Brain pericyte (primary cell): ENCODE data around the gene FAM120B.
"Not testable (repeated sequence)": the region's sequence is repeated elsewhere in the genome, so short reads cannot be mapped to it uniquely, and the experiment has no call there.

ENCODE experiments used
- DNase-seq: peaks from one replicate; pipeline ENCODE4 v3.0.0-alpha.2; 2012; ENCODE audit warnings: low read depth, low spot score

The FAM120B gene, protein sequence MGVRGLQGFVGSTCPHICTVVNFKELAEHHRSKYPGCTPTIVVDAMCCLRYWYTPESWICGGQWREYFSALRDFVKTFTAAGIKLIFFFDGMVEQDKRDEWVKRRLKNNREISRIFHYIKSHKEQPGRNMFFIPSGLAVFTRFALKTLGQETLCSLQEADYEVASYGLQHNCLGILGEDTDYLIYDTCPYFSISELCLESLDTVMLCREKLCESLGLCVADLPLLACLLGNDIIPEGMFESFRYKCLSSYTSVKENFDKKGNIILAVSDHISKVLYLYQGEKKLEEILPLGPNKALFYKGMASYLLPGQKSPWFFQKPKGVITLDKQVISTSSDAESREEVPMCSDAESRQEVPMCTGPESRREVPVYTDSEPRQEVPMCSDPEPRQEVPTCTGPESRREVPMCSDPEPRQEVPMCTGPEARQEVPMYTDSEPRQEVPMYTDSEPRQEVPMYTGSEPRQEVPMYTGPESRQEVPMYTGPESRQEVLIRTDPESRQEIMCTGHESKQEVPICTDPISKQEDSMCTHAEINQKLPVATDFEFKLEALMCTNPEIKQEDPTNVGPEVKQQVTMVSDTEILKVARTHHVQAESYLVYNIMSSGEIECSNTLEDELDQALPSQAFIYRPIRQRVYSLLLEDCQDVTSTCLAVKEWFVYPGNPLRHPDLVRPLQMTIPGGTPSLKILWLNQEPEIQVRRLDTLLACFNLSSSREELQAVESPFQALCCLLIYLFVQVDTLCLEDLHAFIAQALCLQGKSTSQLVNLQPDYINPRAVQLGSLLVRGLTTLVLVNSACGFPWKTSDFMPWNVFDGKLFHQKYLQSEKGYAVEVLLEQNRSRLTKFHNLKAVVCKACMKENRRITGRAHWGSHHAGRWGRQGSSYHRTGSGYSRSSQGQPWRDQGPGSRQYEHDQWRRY

DNA sequence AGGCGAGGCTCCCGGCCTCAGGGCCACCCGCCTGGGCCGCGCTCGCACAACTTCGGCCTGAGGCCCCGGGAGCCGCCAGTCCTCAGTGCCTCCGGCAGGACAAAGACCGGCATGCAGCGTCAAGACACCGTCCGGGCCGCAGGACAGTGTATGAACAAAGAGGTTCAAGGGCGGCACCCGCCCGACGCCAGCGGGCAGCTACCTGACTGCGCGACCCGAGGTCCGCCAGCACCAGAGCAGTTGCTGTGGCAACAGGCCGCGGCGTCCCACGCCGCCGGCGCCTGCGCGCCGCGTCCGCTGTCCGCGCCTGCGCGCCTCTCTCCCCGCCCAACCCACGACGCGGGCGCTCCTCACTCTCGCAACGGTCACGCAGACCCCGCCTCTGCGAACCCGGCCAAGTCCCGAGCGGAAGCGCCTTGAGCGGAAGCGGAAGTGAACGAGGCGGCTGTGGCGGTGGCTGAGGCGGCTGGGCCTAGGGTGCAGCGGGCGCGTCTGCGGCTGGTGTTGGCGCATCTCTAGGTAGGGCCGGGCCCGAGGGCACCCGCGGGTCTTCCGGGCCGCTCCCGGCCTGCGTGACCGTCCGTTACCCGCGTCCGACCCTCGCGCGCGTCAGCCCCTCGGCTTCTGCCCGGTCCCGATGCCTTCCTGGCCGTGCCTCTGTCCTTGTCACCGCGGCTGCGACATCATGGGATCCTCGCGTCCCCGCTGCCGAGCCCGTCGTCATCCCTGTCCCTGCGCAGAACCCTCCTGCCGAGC, at the start of gene FAM120B:
Gene FAM120B (plus strand): TSS at position 435 of the 756 bp plus-strand sequence. CDS start 10,633 bp downstream, outside the sequence.
- peak; percentile 72 for DNase-seq

DNA sequence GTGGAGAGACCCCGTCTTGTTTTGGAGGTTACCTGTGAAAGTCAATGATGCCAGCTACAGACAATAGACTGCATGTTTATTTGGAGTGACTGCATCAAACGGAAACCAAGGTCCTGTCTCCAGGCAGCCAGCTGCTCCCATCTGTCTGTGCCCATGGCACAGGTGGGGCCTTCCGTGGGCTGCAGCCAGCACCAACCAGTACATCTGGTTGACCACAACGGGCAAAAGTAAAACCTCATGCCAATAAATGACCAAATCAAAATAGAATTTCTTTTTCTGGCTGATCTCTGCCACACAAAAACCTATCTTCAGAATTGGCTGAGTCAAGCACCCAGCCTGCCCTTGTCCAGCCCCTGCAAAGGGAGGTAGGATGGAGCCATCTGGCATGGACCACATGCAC, 49.2 kb upstream of the FAM120B start:
- DNase-seq = no peak

DNA sequence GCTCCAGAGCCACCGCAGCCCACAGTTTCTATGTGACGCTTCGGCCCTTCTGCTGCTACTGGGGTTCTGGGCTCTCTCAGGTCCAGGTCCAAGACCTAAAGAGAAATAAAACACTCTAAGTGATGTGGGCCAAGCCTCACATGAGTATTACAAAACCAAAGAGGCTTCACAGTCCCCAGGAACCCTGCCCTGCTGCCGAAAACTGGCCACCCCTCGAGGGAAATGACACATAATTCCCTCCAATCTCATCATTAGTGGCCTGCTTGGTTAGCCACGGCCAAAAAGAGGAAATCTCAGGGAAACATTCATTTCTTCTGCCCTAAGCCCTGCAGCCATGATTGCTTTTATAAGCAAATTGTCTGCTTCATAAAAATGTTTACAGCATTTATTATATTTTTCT, 48.2 kb upstream of the FAM120B start:
- no peak for DNase-seq

DNA sequence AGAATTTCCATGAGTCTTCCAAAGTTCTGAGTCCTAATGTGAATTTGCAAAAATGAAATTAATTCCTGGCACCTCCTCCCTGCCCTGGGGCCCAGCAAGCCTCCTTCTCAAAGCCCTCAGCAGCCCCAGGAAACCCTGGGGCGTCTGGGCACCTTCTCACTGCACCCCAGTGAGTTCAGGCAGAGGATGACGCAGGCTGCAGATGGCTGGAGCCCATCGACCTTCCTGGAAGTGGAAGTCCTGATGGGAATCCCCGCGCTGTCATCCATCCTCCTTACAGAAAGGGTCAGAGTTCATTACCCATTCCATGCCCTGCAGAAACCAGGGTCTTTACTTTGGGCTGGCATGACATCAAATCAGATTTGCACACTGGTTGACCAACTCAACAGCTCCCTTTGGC, 47.3 kb upstream of the FAM120B start:
- no peak for DNase-seq

DNA sequence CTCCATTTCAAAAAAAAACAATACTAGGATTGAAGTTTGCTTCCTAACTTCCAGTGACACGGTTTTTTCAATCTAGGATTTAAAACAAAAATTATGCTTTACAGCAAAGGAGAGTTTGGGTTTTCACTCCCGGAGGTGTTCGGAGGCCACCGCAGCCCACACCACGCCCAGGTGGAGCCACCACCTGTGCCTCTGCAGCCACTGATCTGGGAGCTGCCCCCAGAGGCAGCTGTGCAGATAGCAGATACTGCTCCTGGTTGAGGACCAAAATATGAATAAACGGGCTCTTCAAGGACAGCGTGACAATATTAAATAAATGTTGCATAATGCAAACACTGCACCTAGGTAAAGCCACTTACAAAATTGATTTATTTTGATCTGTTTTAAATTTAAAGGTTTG, 45.9 kb upstream of the FAM120B start:
- DNase-seq = no peak

DNA sequence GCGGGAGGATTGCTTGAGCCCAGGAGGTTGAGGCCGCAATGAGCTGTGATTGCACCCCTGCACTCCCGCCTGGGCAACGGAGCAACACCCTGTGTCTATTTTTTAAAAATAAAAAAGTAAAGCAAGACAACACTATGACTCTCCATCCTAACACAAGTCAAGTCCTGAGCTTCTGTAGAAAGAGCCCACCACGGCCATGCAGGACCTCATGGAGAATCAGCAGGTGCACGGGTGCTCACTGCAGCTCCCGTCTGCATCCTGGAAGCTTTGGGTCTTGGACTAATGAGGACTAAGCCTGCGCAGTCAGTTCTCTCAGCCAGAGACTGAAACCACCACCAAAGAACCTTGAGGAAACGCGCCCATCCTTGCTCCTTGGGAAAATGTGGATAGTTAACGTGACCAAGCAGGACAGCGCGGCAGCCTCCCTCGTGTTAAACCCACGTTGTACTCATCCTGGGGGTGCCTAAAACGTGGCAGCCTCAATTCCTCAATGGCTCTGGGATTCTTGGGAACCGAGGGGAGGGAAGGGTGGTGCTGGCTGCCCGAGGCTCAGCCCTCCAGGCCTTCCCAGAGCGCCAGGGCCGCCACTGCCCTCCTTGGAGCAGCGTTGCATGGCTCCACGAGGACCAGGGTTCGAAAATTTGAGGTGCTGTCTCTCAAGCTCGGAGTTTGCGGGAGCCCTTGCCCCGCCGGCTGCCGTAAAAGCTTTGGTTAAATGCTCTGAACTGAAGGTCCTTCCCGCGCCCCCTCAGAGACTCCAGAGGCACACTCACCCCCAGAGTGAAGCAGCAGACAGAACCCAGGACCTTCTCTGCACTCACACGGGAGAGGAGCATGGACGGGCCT, 44.7 kb upstream of the FAM120B start:
- no peak for DNase-seq

DNA sequence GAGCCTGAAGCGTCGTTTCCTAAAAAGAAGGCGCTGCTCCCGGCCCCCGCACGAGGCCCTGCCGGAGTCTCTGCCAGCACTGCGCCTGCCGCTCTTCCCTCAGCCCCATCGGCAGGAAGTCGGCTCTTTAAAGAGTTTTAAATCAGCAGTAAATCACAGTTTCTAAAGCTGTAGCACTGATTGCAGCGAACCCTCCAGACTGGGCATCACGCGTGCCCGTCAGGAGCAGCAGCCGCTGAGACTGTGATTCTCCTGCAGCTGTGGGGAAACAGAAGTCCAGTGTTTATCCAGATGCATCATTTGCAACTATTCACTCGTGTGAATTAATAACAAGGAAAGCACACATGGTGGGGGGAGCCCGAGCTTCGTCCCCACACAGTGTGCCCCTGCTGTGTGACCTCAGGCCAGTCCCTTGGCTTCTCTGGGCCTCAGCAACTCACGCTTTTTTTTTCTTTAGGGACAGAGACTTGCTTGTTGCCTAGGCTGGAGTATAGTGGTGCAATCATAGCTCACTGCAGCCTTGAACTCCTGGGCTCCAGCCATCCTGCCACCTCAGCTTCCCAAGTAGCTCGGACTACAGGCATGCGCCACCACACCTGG, 44.0 kb upstream of the FAM120B start:
- DNase-seq = no peak

DNA sequence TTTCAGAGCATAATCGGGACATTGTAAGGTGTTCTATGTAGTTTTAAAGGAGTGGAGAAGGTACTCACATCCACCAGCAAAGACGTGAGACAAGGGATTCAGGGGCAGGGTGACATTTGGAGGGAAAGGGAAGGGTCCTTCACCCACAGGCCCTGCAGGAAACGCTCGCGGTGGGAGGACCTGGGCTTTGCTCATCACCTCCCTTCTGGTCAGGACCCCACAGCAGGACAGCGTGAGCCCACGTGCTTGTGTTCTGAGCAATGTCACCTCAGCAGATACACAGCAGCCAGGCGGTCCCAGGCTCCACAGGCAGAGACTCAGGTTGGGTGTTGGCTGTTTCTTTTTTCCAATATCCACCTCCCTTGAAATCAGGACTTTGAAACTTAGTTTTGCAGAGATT, 43.1 kb upstream of the FAM120B start:
- no peak for DNase-seq

DNA sequence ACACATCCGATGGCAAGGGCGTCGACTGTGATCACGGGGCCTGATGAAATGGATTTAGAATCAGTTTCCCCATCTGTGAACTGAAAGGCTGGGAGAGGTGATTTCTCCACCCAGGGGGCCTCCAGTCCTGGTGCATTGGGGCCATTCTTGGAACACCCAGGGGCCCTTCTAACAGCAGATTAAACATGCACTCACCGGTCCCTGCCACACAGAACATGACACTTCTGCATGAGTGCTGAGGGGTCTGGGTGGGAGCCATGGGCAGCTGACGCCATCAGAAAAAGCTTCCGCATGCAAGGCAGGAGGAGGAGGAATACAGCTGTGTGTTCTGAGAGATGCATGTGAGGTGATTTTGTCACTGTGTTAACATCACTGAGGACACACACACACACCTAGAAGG, 42.5 kb upstream of the FAM120B start:
- DNase-seq = no peak

DNA sequence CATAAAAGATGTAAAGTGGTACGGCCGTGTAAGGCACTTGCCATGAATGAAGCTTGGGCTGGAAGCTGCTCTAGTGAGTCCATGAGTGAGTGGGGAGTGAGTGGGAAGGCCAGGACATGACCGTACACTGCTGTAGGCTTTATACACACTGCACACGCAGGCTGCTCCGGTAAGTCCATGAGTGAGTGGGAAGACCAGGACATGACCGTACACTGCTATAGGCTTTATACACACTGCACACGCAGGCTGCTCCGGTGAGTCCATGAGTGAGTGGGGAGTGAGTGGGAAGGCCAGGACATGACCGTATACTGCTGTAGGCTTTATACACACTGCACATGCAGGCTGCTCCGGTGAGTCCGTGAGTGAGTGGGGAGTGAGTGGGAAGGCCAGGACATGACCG, 41.9 kb upstream of the FAM120B start:
- DNase-seq = not testable (repeated sequence)

DNA sequence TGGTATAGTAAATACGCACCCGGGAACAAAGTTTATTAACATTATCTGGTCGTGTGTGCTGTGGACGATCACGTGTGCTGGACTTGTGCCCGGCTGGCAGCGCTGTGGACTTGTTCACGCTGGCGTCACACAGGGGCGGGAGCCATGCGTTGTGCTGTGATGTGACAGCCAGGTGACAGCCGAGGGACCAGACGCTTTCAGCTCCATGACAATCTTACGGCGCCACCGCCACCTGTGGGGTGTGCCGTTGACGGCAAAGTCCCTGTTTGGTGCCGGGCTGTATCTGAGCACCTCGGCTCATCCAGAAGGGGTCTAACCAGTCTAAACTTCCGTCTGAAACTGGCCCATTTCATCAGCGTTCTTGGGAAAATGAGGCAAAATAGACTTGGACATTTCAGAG, 40.9 kb upstream of the FAM120B start:
- DNase-seq = no peak

DNA sequence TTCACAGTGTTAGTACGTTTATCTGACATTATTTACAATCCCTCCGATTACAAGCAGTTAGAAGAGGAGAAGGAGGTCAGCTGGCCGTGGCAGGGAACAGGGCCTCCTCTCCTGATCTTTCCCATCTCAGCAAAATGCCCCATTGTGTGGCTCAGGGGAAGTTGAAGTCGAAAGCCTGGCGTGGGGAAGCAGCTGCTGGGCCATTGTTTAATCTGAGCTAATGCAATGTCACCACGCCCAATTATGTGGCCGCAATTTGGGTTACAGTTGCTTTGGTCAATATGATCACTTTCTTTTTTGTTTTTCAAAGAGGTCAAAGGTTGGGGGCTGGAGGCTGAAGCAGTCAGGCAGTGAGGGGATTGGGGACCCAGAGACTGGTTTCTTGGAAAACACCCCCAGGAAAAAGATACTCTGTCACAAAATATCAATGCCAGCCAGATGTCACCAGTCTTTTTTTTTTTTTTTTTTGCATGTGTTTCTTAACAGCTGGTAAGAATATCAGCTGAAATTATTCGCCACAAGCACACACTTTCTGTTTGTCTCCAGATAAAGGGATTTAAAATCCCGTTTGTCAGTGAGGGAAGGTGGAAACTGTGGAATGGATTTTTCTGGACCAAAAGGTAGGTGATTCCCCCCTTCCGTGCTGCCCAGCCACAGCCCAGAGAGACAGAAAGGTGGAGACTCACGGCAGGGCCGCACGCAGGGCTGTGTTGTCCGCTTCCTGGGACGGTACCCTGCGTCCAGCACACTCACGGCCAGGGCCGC, 40.3 kb upstream of the FAM120B start:
- DNase-seq = no peak

DNA sequence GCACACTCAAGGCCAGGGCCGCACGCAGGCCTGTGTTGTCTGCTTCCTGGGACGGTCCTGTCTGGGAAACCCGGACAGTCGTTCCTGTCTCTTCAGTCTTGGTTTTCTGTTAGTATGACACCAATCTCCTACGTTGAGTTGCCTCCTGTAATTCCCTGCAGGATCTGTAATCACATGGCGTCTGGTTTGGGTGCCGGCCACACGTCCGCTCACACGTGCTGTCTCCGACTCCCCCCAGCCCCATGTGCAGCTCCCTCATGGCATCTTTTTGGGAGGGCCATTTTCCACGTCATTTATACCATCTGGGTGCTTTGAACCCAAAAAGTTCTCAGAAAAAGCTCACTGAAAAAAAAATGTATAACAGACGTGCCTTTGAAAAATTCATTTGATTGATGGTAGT, 38.9 kb upstream of the FAM120B start:
- no peak for DNase-seq

DNA sequence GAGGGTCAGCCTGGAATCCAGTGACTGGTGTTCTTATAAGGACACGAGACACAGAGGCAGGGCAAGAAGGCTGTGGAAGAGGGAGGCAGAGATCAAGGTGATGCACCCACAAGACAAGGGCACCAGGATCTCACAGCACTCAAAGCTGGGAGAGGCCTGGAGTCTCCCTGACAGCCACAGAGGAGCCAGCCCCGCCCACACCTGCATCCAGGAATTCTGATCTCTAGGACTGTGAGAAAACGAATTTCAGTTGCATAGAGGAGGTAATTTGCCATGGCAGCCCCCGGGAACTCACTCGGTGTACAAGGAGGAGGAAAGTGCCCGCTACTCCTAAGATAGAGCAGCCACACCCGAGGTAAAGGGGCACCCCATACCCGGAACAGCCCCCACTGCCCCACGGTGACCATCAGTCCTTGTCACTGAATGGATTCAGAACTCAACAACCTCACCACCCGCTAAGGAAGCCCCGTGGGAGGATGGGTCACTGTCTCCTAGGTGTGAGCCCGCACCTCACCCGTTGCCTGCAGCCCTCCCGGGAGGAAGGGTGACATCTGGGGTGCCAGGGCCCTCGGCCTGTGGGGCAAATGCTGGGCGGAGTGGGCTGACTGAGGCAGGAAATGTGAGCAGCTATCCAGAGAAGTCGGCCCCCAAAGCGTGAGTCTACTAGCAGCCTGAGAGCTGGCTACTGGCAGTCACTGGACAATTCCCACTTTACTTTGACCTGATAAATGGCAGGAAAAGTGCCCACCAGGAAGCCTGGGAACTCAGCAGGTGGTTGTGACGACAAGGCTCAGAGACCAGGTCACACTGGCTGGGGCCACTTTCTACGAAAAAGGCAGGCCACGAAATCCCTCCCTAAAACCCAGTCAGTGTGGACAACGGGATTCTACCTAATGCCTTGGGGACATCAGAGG, 38.1 kb upstream of the FAM120B start:
- DNase-seq = no peak

DNA sequence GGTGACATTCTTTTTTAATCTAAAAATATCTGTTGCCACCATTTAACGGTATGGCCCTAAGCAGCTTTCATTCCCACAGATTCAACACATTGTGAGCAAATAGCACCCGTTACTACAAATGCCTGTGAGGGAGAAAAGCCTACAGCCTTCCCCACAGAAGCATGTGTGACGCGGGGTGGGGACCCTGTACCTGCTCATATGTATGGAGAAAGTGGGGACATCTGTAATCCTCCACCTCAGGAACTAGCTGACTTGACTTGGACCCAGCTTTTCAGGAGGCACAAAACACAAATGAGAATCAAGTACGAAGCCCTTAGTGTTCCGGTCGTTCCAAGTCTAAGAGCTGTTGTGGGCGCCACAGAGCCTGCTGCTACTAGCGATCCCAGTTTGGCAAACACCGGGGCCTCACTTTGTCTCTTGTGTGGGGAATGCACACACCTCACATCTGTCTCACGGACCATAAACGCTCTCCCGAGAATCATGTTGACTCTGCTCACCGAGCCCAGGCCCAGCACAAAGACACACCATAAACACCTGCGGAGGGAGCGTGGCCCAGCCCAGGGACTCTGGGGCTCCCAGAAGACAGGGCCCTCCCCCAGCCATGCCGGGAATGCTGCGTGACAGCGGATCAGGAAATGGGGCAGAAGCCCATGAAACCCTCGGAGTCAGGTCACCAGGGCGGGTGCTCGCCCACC, 37.3 kb upstream of the FAM120B start:
- DNase-seq = no peak

DNA sequence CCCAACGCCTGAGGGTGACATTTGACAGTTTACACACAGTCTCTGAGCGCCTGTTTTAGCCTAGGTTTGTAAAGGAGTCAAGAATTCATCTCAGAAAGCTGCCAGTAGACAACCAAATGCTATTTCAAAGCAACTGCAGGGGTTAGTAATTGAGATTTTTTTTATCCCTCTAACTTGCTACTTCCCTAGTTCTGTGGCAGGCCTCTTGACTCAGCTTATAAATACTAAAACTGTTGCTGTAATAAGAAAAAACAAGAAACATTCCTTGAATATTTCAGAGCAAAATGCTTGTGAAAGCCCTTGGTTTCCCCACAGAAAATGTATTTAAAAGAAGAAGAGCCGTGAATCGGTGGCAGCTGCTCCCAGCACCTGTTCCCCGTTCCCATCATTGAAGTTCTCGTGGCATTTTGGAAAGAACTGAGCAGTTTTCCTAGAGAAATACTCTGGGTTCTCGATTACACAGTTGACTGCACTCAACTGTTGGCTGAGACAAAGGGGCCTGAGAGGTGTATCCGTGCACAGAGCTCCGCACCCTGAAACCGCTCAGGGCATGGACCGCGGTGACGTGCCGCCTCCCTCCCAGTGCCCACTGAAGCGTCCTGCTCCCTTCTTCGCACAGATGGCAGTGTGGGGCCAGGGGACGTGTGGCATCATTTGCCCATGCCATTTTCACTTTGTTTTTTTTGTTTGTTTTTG, 36.6 kb upstream of the FAM120B start:
- no peak for DNase-seq

DNA sequence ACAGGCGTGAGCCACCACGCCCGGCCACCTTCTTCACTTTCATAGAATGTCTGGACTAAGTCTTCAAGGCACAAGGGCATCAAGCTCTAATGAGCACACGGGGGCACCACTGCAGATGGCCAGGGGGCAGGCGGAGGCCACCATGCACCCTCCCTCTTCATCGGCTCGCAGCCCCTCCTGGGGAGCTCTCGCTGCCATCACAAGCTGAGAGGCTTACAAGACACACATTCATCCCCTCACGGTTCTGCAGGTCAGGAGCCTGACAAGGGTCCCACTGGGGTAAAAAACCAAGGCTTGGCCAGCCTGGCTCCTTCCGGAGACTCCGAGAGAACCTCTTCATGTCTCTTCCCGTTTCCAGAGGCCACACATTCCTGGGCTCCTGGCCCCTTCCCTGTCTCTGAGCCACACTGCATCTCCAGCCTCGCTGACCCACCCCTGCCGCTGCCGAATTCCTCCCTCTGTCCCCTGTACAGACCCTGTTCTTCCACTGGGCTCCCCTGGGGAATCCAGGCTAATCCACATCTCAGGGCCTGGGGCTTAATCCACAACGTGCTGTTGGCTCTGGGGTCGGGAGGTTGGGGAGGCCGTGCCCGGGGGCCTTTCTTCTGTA, 35.5 kb upstream of the FAM120B start:
- no peak for DNase-seq
